Esophagus squamous epithelium (tissue), 5 donors: Measurements from ENCODE around the gene CABP1. TPM values are rescaled to one million over a fixed set of nuclear protein-coding genes. Genes with fewer than 3 reads are reported as not detected.

ENCODE experiments used
- DNase-seq: peaks from one replicate; lab custom pipeline; 2025; lab: John Stamatoyannopoulos, UW
- H3K27ac ChIP-seq, 4 donors: fragments of 200-600 bp; sonication (generic); one replicate each; pipeline ENCODE4 v1.5.1; 2016 to 2019; ENCODE audit warnings: mild to moderate bottlenecking in 1 of 4
- H3K27me3 ChIP-seq, 4 donors: fragments of 200-600 bp; sonication (generic); 1 replicate in 3 of 4; 2 replicates in 1 of 4; pipeline versions ENCODE4 v1.5.1 to v1.6.0; 2017 to 2021; ENCODE audit warnings: antibody characterized with exemption in 1 of 4
- H3K36me3 ChIP-seq, 3 donors: fragments of 200-600 bp; sonication (generic); one replicate each; pipeline ENCODE4 v1.5.1; 2016 to 2019
- H3K4me1 ChIP-seq, 3 donors: fragments of 200-600 bp; sonication (generic); one replicate each; pipeline ENCODE4 v1.5.1; 2017 to 2019
- H3K4me3 ChIP-seq, 4 donors: fragments of 200-600 bp; sonication (generic); 1 replicate in 3 of 4; 2 replicates in 1 of 4; pipeline ENCODE4 v1.5.1; 2016 to 2019; ENCODE audit warnings: mild to moderate bottlenecking in 2 of 4, moderate library complexity in 1 of 4
- H3K9me3 ChIP-seq, 3 donors: fragments of 200-600 bp; sonication (generic); one replicate each; pipeline ENCODE4 v1.5.1; 2016 to 2019
- CTCF ChIP-seq, 6 experiments: fragments of 450-650 bp in 4 of 6; fragments of 200-600 bp in 2 of 6; sonication (generic) in 2 of 6; IDR thresholded peaks; one replicate each; pipeline ENCODE4 v1.5.1; 2016 to 2019; ENCODE audit warnings: antibody characterized with exemption in 6 of 6, mild to moderate bottlenecking in 4 of 6, moderate library complexity in 4 of 6
- POLR2A ChIP-seq, 4 donors: fragments of 450-650 bp; IDR thresholded peaks; one replicate each; pipeline ENCODE4 v1.6.1; 2017; ENCODE audit warnings: antibody characterized with exemption in 4 of 4, mild to moderate bottlenecking in 4 of 4, moderate library complexity in 3 of 4
- WGBS, 2 donors: methylation state at CpG; one replicate each; pipeline ENCODE4 v1.1.5; 2018; 5-methylcytosine and 5-hydroxymethylcytosine counted together
- intact Hi-C: fragments of 100-400 bp; cut with DNase I; formaldehyde crosslinking; loops from one replicate; pipeline ENCODE4 v1.15.0; 2022
- total RNA-seq, 4 donors: library from RNA; depleted of rRNA; stranded (reverse); fragments of >200 nt; gene quantifications; one replicate each; pipeline ENCODE4 v1.1.0, GENCODE V29; 2016
- donor health status: DM: yes; HTN: yes; CAD: no.

The CABP1 gene
- total RNA-seq, 4 donors from 2014 or later = 0.19 to 2.4 (median 1.3) TPM

- Histone ChIP-seq H3K27ac (peak within 1 kb of the TSS; percentile 86 to 98 (median 94)), H3K4me1 (peaks cover 19 to 53% (median 22%) of the 10 kb centered on the region in 3 donors), H3K36me3 (no peaks in the 10 kb centered on the region), H3K4me3 (peak within 1 kb of the TSS; percentile 86 to 91 (median 88)), H3K9me3 (no peaks in the 10 kb centered on the region), H3K27me3 (no peaks in the 10 kb centered on the region)
- TF ChIP-seq CTCF (IDR thresholded peaks at IDR 0.05) = peak in 3 of 6 experiments; percentile 18 to 43 (median 23)
- peak in 3 of 4 donors; percentile 57 to 86 (median 66) for TF ChIP-seq POLR2A (IDR thresholded peaks at IDR 0.05)
- 0% methylated on average over 25 to 31 of the region's 84 CpGs for WGBS, 2 donors
- DNase-seq = peak; percentile 94
- intact Hi-C loops = no loop called here
These were observed 46.5 kb downstream of the CABP1 start, which contains the start of gene MLEC for GRCh38 chr12:120686690-120687577. Gene MLEC (plus strand): TSS chr12:120687149. CDS start chr12:120687297, 148 bp downstream.

- no peaks in the 10 kb centered on the region for H3K27me3 ChIP-seq
- H3K9me3 ChIP-seq = no peaks in the 10 kb centered on the region
- 1 to 2% methylated on average over 11 to 21 of the region's 31 CpGs for WGBS, 2 donors
- H3K4me1 ChIP-seq = peaks cover 19 to 61% (median 22%) of the 10 kb centered on the region in 3 donors
- TF ChIP-seq POLR2A (IDR thresholded peaks at IDR 0.05) (no peak), CTCF (IDR thresholded peaks at IDR 0.05) (no peak)
- peak overlapping the region; percentile 86 to 91 (median 88) for H3K4me3 ChIP-seq
- H3K36me3 ChIP-seq = no peaks in the 10 kb centered on the region
- no peak for DNase-seq
- peak overlapping the region; percentile 86 to 98 (median 94) for H3K27ac ChIP-seq
- intact Hi-C loops = no loop called here
These were observed 47.3 kb downstream of the CABP1 start for GRCh38 chr12:120687578-120688289.

GRCh38 chr12:120688527-120689071 lies 48.2 kb downstream of the CABP1 start:
- intact Hi-C loops = no loop called here
- peaks cover 19 to 65% (median 22%) of the 10 kb centered on the region in 3 donors for H3K4me1 ChIP-seq
- H3K36me3 ChIP-seq = peaks cover 0 to 7% (median 0%) of the 10 kb centered on the region in 3 donors
- peak overlapping the region; percentile 20 to 98 (median 66) for H3K27ac ChIP-seq
- TF ChIP-seq POLR2A (IDR thresholded peaks at IDR 0.05) (no peak), CTCF (IDR thresholded peaks at IDR 0.05) (peak in 1 of 6 experiments; percentile 10)
- 13 to 14% methylated on average over 5 to 6 of the region's 6 CpGs for WGBS, 2 donors
- H3K9me3 ChIP-seq = no peaks in the 10 kb centered on the region
- H3K4me3 ChIP-seq = peak overlapping the region; percentile 86 to 91 (median 88)
- DNase-seq = no peak
- no peaks in the 10 kb centered on the region for H3K27me3 ChIP-seq

- DNase-seq = no peak
- H3K4me3 ChIP-seq = peak overlapping the region in 2 of 4 donors; percentile 87 to 88
- TF ChIP-seq POLR2A (IDR thresholded peaks at IDR 0.05) (no peak), CTCF (IDR thresholded peaks at IDR 0.05) (no peak)
- intact Hi-C loops = no loop called here
- WGBS, 2 donors = 78 to 83% methylated on average over 6 of the region's 6 CpGs
- H3K27me3 ChIP-seq = no peaks in the 10 kb centered on the region
- peak overlapping the region in 1 of 4 donors; percentile 98 for H3K27ac ChIP-seq
- peaks cover 3 to 16% (median 7%) of the 10 kb centered on the region in 3 donors for H3K36me3 ChIP-seq
- H3K9me3 ChIP-seq = no peaks in the 10 kb centered on the region
- peaks cover 19 to 65% (median 22%) of the 10 kb centered on the region in 3 donors for H3K4me1 ChIP-seq
These were observed 49.1 kb downstream of the CABP1 start for GRCh38 chr12:120689397-120690082.
